Measurements from ENCODE around the gene TRERF1.

Gene TRERF1

GRCh38 chr6:42366011-42366705 lies 85.6 kb downstream of the TRERF1 start:
- no peak for DNase-seq (ENCODE audit: low spot score)
- TF ChIP-seq CTCF (IDR thresholded peaks at IDR 0.05; ENCODE audit: extremely low read depth, missing control alignments), result no peak

- DNase-seq (ENCODE audit: low spot score), result no peak
- no peak for TF ChIP-seq CTCF (IDR thresholded peaks at IDR 0.05; ENCODE audit: extremely low read depth, missing control alignments)
These were observed 86.7 kb downstream of the TRERF1 start for GRCh38 chr6:42365021-42365420.

DNA sequence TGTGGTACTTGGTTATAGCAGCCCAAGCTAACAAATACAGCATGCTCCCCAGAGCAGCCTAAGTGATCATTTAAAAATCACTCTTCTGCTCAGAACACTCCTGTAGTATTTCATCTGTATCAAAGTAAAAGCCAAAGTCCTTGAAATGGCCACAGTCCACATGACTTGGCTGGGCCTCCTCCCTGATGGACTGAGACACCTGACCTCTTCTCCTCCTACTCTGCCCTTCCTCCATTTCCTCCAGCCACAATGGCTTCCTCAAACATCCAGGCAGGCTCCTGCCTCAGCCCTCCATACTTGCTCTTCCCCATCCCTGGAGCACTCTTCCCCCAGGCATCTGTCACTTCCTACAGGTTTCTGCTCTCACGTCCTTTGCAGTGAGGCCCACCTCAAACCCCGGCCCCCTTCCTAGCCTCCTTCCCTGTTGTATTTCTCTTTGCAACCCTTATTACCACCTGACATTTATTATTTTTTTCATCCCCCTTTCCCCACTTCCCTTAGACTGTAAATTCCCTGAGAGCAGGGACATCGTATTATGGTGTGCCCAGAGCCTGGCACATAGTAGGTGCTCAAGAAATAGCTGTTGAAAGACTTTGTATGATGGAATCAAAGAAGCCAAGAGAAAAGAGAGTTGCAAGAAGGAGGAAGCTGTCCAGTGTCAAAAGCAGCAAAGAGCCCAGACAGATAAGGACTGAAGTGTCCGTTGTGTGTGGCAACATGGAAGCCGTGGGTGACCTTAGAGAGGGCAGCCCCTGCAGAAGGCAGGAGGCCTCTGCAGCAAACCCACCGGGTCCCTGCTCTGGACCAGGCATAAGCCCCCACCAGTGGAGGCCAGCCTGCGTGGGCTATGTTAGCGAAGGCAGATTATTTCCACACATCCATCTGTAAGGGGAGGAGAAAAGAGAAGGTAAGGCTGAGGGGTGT lies 87.5 kb downstream of the TRERF1 start:
- no peak for TF ChIP-seq CTCF (IDR thresholded peaks at IDR 0.05; ENCODE audit: extremely low read depth, missing control alignments)
- DNase-seq (ENCODE audit: low spot score), result no peak

DNA sequence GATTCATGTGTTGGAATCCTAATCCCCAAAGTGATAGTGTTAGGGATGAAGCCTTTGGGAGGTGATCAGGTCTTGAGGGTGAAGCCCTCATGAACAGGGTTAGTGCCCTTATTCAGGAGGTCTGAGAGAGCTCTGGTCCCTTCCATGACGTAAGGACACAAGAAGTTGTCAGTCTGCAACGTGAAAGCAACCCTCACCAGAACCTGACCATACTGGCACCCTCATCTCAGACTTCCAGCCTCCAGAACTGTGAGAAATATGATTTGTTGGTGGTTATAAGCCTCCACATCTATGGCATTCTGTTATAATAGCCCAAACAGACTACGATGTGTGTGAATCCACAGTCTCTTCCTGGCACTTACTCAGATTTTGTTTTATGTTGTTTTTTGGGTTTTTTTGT lies 90.7 kb downstream of the TRERF1 start:
- no peak for DNase-seq (ENCODE audit: low spot score)
- TF ChIP-seq CTCF (IDR thresholded peaks at IDR 0.05; ENCODE audit: extremely low read depth, missing control alignments), result no peak

DNA sequence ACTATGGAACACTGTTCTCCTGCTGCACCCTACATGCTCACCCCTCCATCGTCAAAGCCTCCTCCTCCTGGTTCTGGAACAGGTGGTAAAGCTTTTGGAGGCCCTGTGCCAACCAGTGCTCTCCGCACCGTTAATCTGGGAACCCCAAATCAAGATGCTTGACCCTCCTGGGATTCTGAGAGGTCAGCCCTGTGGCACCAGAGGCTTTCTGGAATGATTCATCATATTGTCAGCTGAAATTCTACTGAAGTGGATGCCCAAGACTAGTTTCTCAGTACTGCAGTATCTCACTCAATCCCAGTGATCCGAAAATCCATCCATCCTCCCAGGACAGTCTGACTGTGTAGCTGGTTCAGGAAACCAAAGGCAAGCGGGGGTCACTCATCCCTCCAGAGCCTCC lies 92.7 kb downstream of the TRERF1 start:
- TF ChIP-seq CTCF (IDR thresholded peaks at IDR 0.05; ENCODE audit: extremely low read depth, missing control alignments), result no peak
- no peak for DNase-seq (ENCODE audit: low spot score)

- no peak for DNase-seq (ENCODE audit: low spot score)
- TF ChIP-seq CTCF (IDR thresholded peaks at IDR 0.05; ENCODE audit: extremely low read depth, missing control alignments), result no peak
These were observed 96.3 kb downstream of the TRERF1 start for GRCh38 chr6:42355416-42355815.

GRCh38 chr6:42354702-42355101 lies 97.0 kb downstream of the TRERF1 start:
- TF ChIP-seq CTCF (IDR thresholded peaks at IDR 0.05; ENCODE audit: extremely low read depth, missing control alignments), result no peak
- no peak for DNase-seq (ENCODE audit: low spot score)
